B cell (primary cell): ENCODE results near the gene RBBP6. TPM values are rescaled to one million over a fixed set of nuclear protein-coding genes. Genes with fewer than 3 reads are reported as not detected.
"Not testable (repeated sequence)": the region's sequence is repeated elsewhere in the genome, so short reads cannot be mapped to it uniquely, and the experiment has no call there.

Source experiments
- ATAC-seq: fragments of 200-7000 bp; cut with Tn5 transposase; one replicate; pipeline ENCODE4 v1.10.0; 2021; ENCODE audit warnings: low read depth, mild to moderate bottlenecking, moderate number of reproducible peaks, moderate library complexity
- CTCF ChIA-PET: fragments of 350-600 bp; sonication (Branson Sonifier 250); formaldehyde crosslinking; loops from one replicate; lab custom pipeline; 2021; ENCODE audit warnings: antibody characterized with exemption, inconsistent platforms; lab: Charles Lee
- POLR2A ChIA-PET: fragments of 350-600 bp; sonication (Branson Sonifier 250); formaldehyde crosslinking; loops from one replicate; lab custom pipeline; 2021; ENCODE audit warnings: antibody characterized with exemption; lab: Charles Lee
- DNase-seq: peaks from one replicate; pipeline ENCODE4 v3.0.0; 2013
- H2AFZ ChIP-seq: 2 replicates; pipeline ENCODE4 v1.6.1; 2012; ENCODE audit warnings: mild to moderate bottlenecking, low read depth, low read length; ENCODE audit not compliant: insufficient read depth, poor library complexity, severe bottlenecking
- H3K27ac ChIP-seq, 2 donors: 1 replicate in 1 of 2; 2 replicates in 1 of 2; pipeline ENCODE4 v1.5.1; 2012 to 2013; ENCODE audit warnings: low read length in 2 of 2, mild to moderate bottlenecking in 2 of 2, moderate library complexity in 1 of 2
- H3K27me3 ChIP-seq, 4 experiments: fragments of 200-600 bp in 1 of 4; sonication (generic) in 1 of 4; replicated peaks in 1 of 4; 1 replicate in 2 of 4; 2 replicates in 2 of 4; pipeline versions ENCODE4 v1.6.1 to v1.7.0; 2013 to 2016; ENCODE audit warnings: low read length in 3 of 4, mild to moderate bottlenecking in 2 of 4, mixed read lengths in 1 of 4, moderate library complexity in 1 of 4; ENCODE audit not compliant: insufficient read depth in 4 of 4, control insufficient read depth in 3 of 4; ENCODE audit errors: control extremely low read depth in 1 of 4
- H3K36me3 ChIP-seq, 2 experiments: replicated peaks in 1 of 2; 1 replicate in 1 of 2; 2 replicates in 1 of 2; pipeline versions ENCODE4 v1.6.1 to v1.7.1; 2013; ENCODE audit warnings: low read length in 1 of 2; ENCODE audit not compliant: insufficient read depth in 2 of 2, control insufficient read depth in 1 of 2; ENCODE audit errors: control extremely low read depth in 1 of 2, extremely low read depth in 1 of 2
- H3K4me1 ChIP-seq, 2 donors: fragments of 200-600 bp in 1 of 2; sonication (generic) in 1 of 2; 1 replicate in 1 of 2; 2 replicates in 1 of 2; pipeline versions ENCODE4 v1.5.1 to v1.6.1; 2013 to 2017; ENCODE audit warnings: low read length in 2 of 2; ENCODE audit not compliant: control insufficient read depth in 2 of 2, insufficient read depth in 2 of 2
- H3K4me2 ChIP-seq: replicated peaks from 2 replicates; pipeline ENCODE3; 2012; ENCODE audit warnings: mild to moderate bottlenecking, low read depth, low read length; ENCODE audit not compliant: poor library complexity, severe bottlenecking
- H3K4me3 ChIP-seq, 5 experiments: fragments of 200-600 bp in 1 of 5; sonication (generic) in 1 of 5; 1 replicate in 3 of 5; 2 replicates in 2 of 5; pipeline versions ENCODE4 v1.5.1 to v1.7.0; 2011 to 2016; ENCODE audit warnings: low read length in 4 of 5, mild to moderate bottlenecking in 4 of 5, low read depth in 2 of 5, control low read depth in 1 of 5, moderate library complexity in 1 of 5; ENCODE audit not compliant: insufficient read depth in 1 of 5; ENCODE audit errors: control extremely low read depth in 1 of 5, extremely low read depth in 1 of 5
- H3K79me2 ChIP-seq: fragments of 200-600 bp; sonication (generic); one replicate; pipeline ENCODE4 v1.6.0; 2016; ENCODE audit warnings: low read length; ENCODE audit not compliant: control insufficient read depth, insufficient read depth
- H3K9ac ChIP-seq: fragments of 200-600 bp; sonication (generic); 2 replicates; pipeline ENCODE4 v1.6.1; 2017; ENCODE audit warnings: mild to moderate bottlenecking, low read length, moderate library complexity
- H3K9me3 ChIP-seq, 3 donors: one replicate each; pipeline versions ENCODE4 v1.6.1 to v1.7.1; 2013; ENCODE audit warnings: low read length in 2 of 3; ENCODE audit not compliant: control insufficient read depth in 2 of 3, insufficient read depth in 1 of 3; ENCODE audit errors: control extremely low read depth in 1 of 3
- H4K20me1 ChIP-seq: 2 replicates; pipeline ENCODE4 v1.6.0; 2012; ENCODE audit warnings: mild to moderate bottlenecking, low read length; ENCODE audit not compliant: insufficient read depth, control insufficient read depth, poor library complexity, severe bottlenecking
- H3K27ac Mint-ChIP-seq: one replicate; pipeline ENCODE4 v1.8.0; 2021; ENCODE audit warnings: mixed read lengths
- H3K27me3 Mint-ChIP-seq: one replicate; pipeline ENCODE4 v1.8.0; 2021; ENCODE audit warnings: mixed read lengths
- H3K4me1 Mint-ChIP-seq: one replicate; pipeline ENCODE4 v1.8.0; 2021; ENCODE audit warnings: mixed read lengths
- H3K4me3 Mint-ChIP-seq: one replicate; pipeline ENCODE4 v1.8.0; 2021; ENCODE audit warnings: mixed read lengths
- H3K9me3 Mint-ChIP-seq: one replicate; pipeline ENCODE4 v1.8.0; 2022; ENCODE audit warnings: mixed read lengths; ENCODE audit not compliant: insufficient read depth
- CTCF ChIP-seq: fragments of 200-600 bp; IDR thresholded peaks from one replicate; pipeline ENCODE4 v1.8.0; 2022; ENCODE audit warnings: antibody characterized with exemption, mild to moderate bottlenecking
- EZH2 ChIP-seq: IDR thresholded peaks from 2 replicates; pipeline ENCODE4 v1.6.1; 2012; ENCODE audit warnings: borderline replicate concordance, low read depth, mild to moderate bottlenecking, moderate library complexity, low read length; ENCODE audit not compliant: insufficient read depth, poor library complexity, severe bottlenecking
- WGBS: methylation state at CpG from one replicate; pipeline ENCODE4 v1.1.5; 2013; ENCODE audit warnings: missing lambda C conversion rate; ENCODE audit not compliant: insufficient coverage; 5-methylcytosine and 5-hydroxymethylcytosine counted together
- intact Hi-C: fragments of 100-400 bp; cut with micrococcal nuclease; formaldehyde crosslinking; loops from one replicate; pipeline ENCODE4 v1.10.0; 2022
- polyA plus RNA-seq: library from polyadenylated mRNA; depleted of rRNA; stranded (reverse); fragments of >200 nt; gene quantifications from 2 replicates; pipeline ENCODE4 v1.2.3, GENCODE V29; 2012
- total RNA-seq, 2 donors: library from RNA; stranded (reverse); fragments of 120-200 nt in 1 of 2; gene quantifications; 1 replicate in 1 of 2; 2 replicates in 1 of 2; pipeline versions ENCODE4 v1.2.3 to v1.2.4, GENCODE V29; 2013 to 2022

RBBP6 gene
- total and polyA plus RNA-seq, 2 donors (not counting 1 experiment from before 2014, with no cell fraction given) = 107 to 132 TPM

- H3K9ac ChIP-seq = no peak overlapping the region
- H3K36me3 ChIP-seq = no peaks in the 10 kb centered on the region
- POLR2A ChIA-PET = no interaction called here
- H3K27ac ChIP-seq = no peak overlapping the region
- no peak overlapping the region for H3K4me3 ChIP-seq
- peaks cover 0 to 2% (median 0%) of the 10 kb centered on the region in 4 experiments for H3K27me3 ChIP-seq
- H3K4me2 ChIP-seq = no peak overlapping the region
- H3K79me2 ChIP-seq = no peaks in the 10 kb centered on the region
- H2AFZ ChIP-seq = no peak overlapping the region
- no peak overlapping the region for H3K27ac Mint-ChIP-seq
- WGBS = 83% methylated on average over 2 of the region's 7 CpGs
- peaks cover 21% of the 10 kb centered on the region for H3K27me3 Mint-ChIP-seq
- intact Hi-C loops = no loop called here
- H3K4me3 Mint-ChIP-seq = no peak overlapping the region
- no peaks in the 10 kb centered on the region for H3K4me1 Mint-ChIP-seq
- no peak for TF ChIP-seq EZH2
- TF ChIP-seq CTCF = no peak
- no peaks in the 10 kb centered on the region for H4K20me1 ChIP-seq
- no peaks in the 10 kb centered on the region for H3K4me1 ChIP-seq
- peaks cover 0 to 6% (median 0%) of the 10 kb centered on the region in 3 donors for H3K9me3 ChIP-seq
- no peaks in the 10 kb centered on the region for H3K9me3 Mint-ChIP-seq
- CTCF ChIA-PET = interaction anchor here (1.5 kb wide), 1 partner anchor 240 kb away, joined by 3 read pairs; no protein-coding TSS in a partner anchor
- DNase-seq (no peak), ATAC-seq (no peak)
Measured at GRCh38 chr16:24493821-24494220, 45.5 kb upstream of the RBBP6 start.

GRCh38 chr16:24495207-24495606 lies 44.2 kb upstream of the RBBP6 start:
- intact Hi-C loops, H3K4me3 Mint-ChIP-seq, H3K9ac ChIP-seq, POLR2A ChIA-PET, H3K4me1 Mint-ChIP-seq, H3K27ac ChIP-seq, H3K27ac Mint-ChIP-seq, H3K9me3 Mint-ChIP-seq, H2AFZ ChIP-seq, H3K27me3 ChIP-seq, H3K4me1 ChIP-seq, H3K4me2 ChIP-seq, H3K9me3 ChIP-seq, DNase-seq, ATAC-seq, H3K4me3 ChIP-seq, H3K36me3 ChIP-seq, H4K20me1 ChIP-seq, H3K79me2 ChIP-seq: not testable (repeated sequence)
- WGBS = 86% methylated on average over 5 of the region's 9 CpGs
- CTCF ChIA-PET = interaction anchor here (2.1 kb wide), 1 partner anchor 9 kb away, joined by 12 read pairs; no protein-coding TSS in a partner anchor
- H3K27me3 Mint-ChIP-seq = peaks cover 22% of the 10 kb centered on the region
